GM03348 (cell line): ENCODE measurements around the gene GNL2.
"Not testable (repeated sequence)": the region's sequence is repeated elsewhere in the genome, so short reads cannot be mapped to it uniquely, and the experiment has no call there.

Source experiments
- DNase-seq: peaks from one replicate; pipeline ENCODE4 v3.0.0; 2012; ENCODE audit warnings: low spot score

The GNL2 gene

GRCh38 chr1:37559080-37559479, 36.7 kb downstream of the GNL2 start:
- no peak for DNase-seq

- no peak for DNase-seq
Observed at GRCh38 chr1:37558411-37558810, 37.3 kb downstream of the GNL2 start.

GRCh38 chr1:37557402-37557801, 38.3 kb downstream of the GNL2 start:
- DNase-seq = no peak

- peak; percentile 30 for DNase-seq
Observed at GRCh38 chr1:37556712-37557196, 39.0 kb downstream of the GNL2 start, which contains the start of gene DNALI1. TSS of gene DNALI1 (plus strand) at chr1:37556940. CDS start at chr1:37556995, 55 bp downstream.

GRCh38 chr1:37553927-37554808, 41.6 kb downstream of the GNL2 start, which contains the start of gene SNIP1:
TSS of gene SNIP1 (minus strand) at chr1:37554293. CDS start at chr1:37554229, 64 bp downstream.
- peak; percentile 98 for DNase-seq

- no peak for DNase-seq
Observed at GRCh38 chr1:37553598-37553926, 42.2 kb downstream of the GNL2 start.

GRCh38 chr1:37549341-37549740, 46.4 kb downstream of the GNL2 start:
- no peak for DNase-seq

GRCh38 chr1:37545019-37545418, 50.7 kb downstream of the GNL2 start:
- DNase-seq = no peak

- DNase-seq = no peak
Observed at GRCh38 chr1:37544530-37544929, 51.2 kb downstream of the GNL2 start.

- DNase-seq = no peak
Observed at GRCh38 chr1:37540036-37540785, 55.5 kb downstream of the GNL2 start.

- DNase-seq = not testable (repeated sequence)
Observed at GRCh38 chr1:37539154-37539553, 56.6 kb downstream of the GNL2 start.

- no peak for DNase-seq
Observed at GRCh38 chr1:37537378-37537777, 58.4 kb downstream of the GNL2 start.

GRCh38 chr1:37533317-37534093, 62.2 kb downstream of the GNL2 start:
- DNase-seq = no peak

- not testable (repeated sequence) for DNase-seq
Observed at GRCh38 chr1:37532418-37533156, 63.1 kb downstream of the GNL2 start.

- not testable (repeated sequence) for DNase-seq
Observed at GRCh38 chr1:37529888-37530287, 65.8 kb downstream of the GNL2 start.

- DNase-seq = no peak
Observed at GRCh38 chr1:37519613-37520012, 76.1 kb downstream of the GNL2 start.

- DNase-seq = not testable (repeated sequence)
Observed at GRCh38 chr1:37518929-37519328, 76.8 kb downstream of the GNL2 start.

GRCh38 chr1:37518241-37518640, 77.5 kb downstream of the GNL2 start:
- not testable (repeated sequence) for DNase-seq

GRCh38 chr1:37517569-37517968, 78.2 kb downstream of the GNL2 start:
- DNase-seq = no peak
